ENCODE measurements around the gene ELFN1.
"Not testable (repeated sequence)": the region's sequence is repeated elsewhere in the genome, so short reads cannot be mapped to it uniquely, and the experiment has no call there.

The ELFN1 gene

DNA sequence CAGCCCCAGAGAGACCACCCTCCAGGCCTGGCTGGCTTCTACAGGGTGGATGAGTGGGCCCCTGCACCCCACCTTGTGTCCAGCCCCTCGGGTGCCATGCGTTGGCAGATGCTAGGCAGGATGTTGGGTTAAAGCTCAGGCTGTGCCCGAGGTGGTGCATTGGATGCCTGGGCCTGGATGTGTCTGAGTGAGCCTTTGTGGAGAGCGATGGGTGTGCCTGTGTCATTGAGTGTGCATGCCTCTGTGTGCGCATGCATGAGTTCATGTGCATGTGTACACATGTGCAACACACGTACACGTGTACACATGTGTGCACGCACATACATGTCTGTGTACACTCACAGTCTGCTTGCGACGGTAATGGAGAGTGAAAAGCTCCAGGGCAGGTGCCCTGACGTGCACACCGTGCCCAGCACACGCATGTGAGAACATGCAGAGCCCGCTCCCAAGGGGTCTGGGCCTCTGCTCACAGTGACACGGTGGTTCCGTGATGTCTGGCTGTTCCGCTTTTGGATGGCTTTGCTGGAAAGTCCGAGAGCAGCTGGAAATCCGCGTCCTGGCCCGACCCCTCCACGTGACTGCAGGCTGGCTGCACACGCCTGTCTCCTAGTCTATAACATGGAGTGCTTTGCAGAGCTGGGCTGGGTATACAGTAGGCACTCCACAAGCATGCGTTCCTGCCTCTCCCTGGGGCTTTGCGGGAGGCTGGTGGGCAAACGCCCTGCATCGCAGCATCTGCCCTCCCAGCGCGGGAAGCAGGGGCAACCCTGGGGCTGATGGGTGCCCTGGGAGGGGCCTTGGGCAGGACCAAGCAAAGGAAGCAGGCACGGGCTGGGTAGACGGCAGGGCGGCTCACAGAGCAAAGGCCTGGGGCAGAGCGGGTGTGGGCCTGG lies 36.9 kb downstream of the ELFN1 start:
- FAIRE-seq, result no peak
- DNase-seq (ENCODE audit: insufficient read length, low spot score), result no peak

DNA sequence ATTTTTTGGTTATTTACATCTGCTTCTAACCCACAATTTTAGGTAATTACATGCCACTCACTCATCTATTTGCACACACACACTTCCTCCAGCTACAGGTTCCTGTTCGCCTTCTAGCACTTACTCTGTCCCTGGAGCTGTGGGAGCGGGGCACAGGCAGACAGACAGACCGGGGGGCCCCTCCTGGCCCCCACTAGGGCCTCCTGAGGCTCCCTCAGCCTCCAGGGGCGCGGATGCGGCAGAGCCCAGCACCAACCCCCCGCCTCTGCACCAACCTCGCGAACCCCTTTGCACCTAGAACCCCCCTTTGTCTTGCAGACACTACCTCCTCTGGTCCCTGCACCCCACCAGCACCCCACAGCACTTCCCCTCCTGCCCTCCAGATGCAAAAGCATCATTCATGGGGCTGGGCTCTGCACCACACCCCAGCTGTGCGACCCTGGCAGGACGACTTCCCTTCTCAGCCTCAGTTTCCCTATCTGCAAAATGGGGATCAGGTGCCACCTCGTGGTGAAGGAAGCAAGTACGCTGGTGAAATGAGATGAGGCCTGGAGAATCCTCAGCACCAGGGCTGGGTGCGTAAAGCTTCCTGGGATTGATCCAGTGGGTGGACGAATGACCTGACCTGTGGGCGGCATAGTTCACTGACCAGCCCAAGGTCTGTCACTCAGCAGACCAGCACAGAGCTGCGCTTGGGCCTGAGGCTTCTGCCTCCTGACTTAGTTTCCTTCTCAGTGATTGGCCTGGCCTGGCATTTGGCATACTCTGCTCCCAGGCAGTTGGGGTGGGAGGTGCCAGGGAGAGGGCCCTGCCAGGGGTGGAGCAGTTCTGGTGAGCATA lies 37.9 kb downstream of the ELFN1 start:
- no peak for FAIRE-seq
- no peak for DNase-seq (ENCODE audit: insufficient read length, low spot score)

DNA sequence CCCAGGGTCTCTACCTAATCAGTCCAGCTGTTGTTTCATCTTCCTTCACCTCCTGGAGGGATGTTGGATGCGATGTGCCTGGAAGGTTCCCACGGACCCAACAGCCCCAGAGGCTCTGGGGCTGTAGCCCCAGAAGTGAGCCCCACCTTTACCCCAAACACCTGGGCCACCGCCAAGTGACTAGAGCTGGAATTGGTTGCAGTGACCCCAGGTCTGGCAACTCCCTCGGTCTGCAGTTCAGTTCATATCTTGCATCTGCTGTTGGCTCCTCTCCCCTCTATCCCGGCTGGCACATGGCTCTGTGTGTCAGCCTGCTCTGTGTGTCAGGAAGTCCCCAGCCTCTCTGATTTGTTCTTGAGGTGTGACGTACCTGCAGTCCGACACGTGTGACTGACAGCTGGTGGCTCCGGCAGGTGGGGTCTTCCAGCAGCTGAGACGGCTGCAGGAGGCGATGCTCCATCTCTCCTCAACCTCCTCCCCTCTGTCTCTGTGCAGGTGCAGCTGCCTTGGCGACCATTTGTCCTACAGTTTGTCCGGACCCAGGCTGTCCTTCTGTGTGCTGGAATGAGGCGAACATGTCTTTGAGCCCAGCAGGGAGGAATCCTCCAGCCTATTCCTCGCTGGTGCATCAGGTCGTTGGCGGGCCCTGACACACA lies 38.6 kb downstream of the ELFN1 start:
- no peak for DNase-seq (ENCODE audit: insufficient read length, low spot score)
- FAIRE-seq, result no peak

DNA sequence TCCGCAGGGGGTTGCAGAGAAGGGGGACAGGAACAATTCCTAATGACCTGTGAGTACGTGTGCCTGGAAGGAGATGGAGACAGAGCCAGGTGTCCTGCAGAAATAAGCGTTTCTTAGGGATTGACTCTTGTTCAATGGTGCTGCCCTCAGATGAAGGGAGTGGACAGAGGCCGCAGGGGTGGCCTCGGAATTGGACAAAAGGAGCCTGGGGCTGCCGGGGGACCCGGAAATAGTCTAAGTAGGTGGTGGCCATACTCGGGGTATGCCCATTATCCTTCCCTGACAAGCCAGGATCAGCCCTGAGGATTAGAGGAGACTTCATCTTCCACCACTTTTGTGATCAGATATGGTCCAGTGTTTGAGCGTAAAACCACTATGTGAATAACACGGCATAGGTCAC lies 39.2 kb downstream of the ELFN1 start:
- FAIRE-seq (no peak), DNase-seq (ENCODE audit: insufficient read length, low spot score) (no peak)

DNA sequence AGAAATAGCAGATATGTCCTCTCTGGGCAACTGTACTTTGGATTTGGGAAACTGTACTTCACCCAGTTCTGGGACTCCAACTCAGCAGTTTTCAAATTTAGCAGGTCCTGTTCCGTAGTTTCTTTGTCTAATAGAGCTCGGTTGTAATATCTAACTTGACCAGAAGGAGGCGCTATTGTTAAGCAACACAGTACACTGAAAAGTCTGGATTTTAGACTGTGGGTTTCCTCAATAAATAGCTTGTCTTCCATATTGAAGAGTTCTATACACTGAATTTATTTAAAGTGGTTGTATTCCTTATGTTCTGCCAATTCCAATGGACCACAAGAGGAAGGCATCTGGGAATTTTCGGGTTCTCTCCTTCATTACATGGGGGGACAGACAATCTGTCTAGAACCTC lies 39.8 kb downstream of the ELFN1 start:
- DNase-seq (ENCODE audit: insufficient read length, low spot score) (no peak), FAIRE-seq (no peak)

DNA sequence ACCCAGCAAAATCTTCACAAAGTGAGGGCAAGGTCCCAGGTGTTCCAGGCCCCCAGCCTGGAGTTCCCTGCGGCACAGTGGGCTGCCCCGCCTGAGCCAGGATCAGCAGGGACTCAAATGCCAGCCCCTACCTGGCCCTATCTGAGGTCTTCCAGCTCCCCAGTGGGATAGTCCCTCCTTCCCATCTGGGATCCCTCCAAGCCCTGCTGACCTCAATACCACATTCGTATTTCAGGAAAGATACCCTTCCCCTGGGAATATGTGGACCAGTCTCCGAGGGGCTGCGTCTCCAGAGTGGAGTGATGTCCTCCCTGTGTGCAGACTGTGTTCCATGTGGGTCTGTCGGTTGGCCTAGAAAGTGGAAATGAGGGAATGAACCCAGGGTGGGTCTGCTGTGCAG lies 40.9 kb downstream of the ELFN1 start:
- FAIRE-seq, result no peak

DNA sequence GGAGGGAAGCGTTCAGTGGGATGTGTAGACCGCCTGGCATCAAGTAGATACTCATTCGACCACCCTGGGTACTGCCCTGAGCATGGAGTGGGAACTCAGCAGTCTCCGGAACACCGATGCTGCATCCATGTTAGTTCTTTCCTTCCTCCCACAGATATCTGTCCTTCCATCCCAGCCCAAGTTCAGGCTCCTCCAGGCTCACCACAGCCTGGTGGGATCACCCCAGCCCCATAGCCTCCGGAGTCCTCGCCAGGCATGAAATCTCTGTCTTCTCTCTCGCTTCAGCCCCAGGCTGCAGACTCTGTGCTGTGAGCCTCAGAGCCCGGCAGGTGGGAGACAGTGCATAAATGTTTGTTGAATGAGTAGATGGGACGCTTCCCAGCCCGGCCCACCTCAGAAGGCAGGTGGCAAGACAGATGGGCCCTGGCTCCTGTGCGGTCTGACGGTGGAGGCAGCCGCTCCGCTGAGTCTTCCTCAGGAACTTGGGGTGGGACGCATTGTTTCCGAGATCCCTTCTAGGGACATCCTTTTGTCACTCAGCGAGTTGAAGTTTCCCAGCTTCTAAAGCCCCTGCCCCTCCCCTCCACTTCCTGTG lies 42.9 kb downstream of the ELFN1 start:
- DNase-seq (ENCODE audit: insufficient read length, low spot score) (no peak), FAIRE-seq (no peak)

More for the DNA sequence above, 40.9 kb downstream of the ELFN1 start:
- DNase-seq (ENCODE audit: insufficient read length, low spot score), result no peak

DNA sequence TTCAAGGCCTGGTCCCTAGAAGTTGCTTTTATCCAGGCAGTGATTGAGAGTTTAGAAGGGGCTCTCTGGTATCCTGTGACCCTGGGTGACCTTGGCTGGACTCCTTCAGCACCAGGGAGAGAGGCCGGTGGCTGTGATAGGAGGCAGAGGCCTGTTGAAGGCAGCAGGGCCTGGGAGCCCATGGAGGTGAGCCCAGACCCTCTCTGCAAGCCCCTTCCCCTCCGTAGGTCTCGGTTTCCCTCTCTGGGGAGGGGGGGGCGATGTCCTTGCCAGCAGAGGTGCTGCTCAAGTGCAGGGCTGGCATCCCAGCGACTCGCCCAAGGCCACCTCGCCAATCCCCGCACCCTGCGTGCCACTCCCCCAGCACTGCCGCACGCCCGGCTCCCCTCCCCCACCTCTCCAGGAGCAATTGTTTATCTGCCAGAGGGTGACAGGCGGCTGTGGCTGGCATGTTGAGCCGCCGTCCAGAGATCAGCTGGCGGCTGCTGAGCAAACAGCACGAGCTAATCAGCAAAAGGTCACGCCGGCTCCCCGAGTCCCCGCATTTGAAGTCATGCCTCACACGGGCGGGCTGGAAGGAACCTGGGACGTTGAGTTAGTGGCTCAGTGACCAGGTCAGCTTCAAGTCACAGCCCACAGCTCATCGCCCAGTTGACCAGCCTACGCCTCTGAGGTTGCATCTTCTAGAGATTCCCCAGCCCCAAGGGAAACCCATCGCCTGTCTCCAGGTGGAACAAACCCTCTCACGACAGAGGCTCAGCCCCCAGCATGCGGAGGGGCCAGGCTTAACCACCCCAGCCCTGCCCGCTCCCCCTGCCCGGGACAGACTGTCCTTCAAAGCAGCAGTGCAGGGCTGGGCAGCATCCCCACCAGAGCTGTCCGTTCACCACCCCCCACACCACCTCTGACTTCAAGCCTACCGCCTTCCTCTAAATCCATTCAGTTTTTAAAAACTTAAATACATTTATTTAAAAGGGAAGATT lies 43.7 kb downstream of the ELFN1 start:
- no peak for DNase-seq (ENCODE audit: insufficient read length, low spot score)

DNA sequence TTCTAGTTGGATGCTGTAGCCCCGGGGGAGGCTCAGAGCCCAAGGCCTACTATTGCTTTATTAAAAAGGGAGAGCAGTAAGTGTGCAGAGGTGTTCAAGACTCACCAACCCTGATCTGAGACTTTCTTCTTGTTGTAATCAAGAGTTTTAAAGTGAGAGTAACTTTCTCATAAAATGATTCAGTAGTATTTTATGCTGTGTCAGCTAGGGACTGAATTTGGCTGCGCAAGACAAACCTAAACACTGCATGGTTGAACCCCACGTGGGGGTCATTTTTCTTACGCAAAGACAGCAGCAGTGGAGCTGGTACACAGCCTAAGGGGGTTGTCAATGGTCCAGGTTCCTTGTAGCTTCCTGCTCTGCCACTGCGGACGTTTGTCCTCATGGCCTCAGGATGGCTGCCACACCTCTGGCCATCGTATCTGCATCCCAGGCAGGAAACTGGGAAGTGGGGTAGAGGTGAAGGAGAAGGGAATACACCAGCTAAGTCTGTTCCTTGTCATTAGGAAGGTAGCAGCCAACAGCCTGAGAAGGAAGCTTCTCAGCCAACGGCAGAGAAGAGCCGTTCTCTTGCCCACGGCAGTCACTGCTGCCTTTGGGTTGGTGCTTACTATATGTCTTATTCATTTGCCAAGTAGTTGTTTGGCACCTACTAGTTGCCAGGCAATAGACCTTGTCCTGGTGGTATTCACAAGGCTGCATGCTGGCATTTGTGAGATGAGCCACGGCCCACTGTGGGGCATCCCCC lies 44.7 kb downstream of the ELFN1 start:
- FAIRE-seq, result no peak
- no peak for DNase-seq (ENCODE audit: insufficient read length, low spot score)

More for the DNA sequence above, 43.7 kb downstream of the ELFN1 start:
- FAIRE-seq, result no peak

DNA sequence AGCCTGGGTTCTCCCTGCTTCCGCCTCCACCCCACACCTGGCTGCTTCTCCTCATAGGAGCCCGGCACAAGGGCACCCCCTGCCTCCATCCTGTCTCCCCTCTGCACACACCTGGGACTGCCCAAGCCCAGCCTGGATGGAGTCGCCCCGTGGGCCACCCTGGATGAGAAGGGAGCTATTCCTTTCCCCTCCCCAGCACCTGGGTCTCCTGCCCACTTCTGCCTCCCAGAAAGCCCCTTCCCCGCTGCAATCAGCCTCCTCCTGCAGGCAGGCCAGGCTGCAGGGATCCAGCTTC lies 45.2 kb downstream of the ELFN1 start:
- DNase-seq (ENCODE audit: insufficient read length, low spot score) (no peak), FAIRE-seq (no peak)

DNA sequence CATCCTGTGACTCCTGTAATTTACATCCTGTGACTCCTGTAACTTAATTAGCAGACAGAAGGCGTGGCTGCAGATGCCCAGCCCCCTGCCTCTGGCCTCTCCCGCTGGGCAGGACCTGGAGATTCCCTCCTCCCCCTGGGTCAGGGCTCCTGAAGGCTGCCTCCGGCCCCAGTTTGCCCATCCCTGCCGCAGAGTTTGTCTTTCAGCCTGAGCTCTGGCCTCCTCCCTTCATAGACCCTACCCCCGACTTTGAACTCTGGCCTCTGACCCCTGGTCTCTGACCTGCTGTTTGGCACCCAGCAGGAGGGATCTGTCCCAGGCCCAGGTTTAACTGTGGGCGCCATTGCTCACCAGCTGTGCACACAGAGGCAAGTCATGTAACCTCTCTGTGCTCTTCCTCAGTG lies 45.6 kb downstream of the ELFN1 start:
- FAIRE-seq (no peak), DNase-seq (ENCODE audit: insufficient read length, low spot score) (no peak)

DNA sequence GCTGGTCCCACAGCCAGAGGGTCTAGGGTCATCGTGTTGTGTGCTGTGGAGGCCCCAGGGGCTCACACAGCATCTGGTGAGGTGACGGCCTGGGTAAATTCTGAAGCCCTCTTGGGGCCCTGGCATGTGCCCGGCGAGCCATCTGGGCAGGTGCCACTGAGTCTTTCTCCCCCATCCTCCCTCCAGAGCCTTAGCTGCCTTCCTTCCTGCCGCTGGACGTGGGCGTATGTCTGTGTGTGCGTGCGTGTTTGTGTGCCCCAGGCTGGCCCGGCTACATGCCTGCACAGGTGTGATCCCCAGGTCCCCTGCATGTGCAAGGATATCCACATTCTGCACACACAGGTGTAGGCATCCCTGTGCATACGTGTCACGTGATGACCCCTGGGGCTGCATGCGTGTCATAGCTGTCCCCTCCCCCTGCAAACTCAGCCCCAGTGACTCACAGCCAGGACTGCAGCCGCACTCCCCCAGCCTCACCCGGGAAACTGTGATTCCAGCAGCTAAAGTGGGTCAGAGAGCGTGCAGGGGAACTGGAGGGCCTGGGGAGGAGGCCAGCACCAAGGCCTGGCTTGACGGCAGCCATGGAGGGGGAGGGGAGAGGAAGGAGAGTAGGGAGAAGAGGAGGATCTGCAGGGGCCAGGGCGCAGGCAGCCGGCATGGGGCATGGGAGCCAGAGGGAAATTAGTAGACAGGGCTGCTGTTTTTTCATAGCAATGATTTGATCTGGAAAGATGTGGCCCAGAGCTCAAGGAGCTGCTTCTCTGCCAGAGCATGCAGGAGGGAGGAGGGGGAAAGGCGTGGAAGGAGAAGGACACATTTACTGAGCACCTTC lies 46.4 kb downstream of the ELFN1 start:
- DNase-seq (ENCODE audit: insufficient read length, low spot score), result no peak
- FAIRE-seq, result no peak

DNA sequence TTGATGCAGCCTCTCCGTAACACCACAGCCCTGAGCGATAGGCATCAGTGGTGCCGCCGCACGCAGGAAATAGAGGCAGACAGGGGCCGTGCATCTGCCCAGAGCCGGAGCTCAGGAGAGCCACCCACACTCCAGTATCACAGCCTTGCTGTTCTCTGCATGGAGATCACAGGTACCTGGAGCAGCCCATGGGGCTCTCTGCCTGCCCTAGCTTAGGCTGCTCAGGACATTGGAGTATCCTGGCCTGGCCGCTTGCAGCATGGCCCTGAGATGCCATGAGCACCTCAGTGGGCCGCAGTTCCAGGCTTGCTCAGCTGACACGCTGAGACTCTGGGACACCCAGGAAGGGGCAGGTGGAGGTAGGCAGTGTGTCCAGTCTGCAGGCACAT lies 47.0 kb downstream of the ELFN1 start:
- DNase-seq (ENCODE audit: insufficient read length, low spot score) (no peak), FAIRE-seq (no peak)

DNA sequence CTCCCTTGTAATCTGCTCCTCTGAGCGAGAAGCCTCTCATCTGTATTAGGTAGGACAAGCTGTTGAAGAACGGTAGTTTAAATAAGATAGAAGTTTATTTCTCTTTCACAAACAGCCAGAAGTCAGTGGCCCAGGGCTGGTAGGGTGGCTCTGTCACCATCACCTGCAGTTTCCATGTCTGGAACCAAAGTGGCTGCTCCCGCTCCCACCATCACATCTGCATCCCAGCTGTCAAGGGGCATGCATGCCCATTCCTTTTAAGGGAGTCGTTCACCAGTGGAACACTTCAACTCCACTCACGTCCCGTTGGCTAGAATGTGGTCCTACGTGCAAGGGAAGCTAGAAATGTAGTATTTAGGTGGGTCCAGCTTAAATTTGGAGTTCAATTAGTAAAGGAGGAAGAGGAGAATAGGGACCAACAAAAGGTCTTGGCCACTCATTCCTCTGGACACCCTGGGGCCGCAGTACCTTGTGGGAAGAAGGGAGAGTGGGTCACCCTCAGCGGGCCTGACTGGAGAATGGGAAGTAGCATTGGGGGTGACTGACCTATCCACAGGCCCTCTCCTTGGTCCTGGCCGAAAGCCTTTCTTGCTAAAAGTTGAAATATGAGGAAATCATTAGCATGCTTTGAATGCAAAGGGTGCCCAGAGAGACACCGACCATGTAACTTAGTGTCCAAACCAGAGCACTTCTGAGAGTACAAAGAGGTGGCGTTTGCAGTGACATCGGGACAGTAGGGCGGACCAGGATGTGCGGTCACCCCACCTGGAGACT lies 48.0 kb downstream of the ELFN1 start:
- DNase-seq (ENCODE audit: insufficient read length, low spot score) (no peak), FAIRE-seq (no peak)

DNA sequence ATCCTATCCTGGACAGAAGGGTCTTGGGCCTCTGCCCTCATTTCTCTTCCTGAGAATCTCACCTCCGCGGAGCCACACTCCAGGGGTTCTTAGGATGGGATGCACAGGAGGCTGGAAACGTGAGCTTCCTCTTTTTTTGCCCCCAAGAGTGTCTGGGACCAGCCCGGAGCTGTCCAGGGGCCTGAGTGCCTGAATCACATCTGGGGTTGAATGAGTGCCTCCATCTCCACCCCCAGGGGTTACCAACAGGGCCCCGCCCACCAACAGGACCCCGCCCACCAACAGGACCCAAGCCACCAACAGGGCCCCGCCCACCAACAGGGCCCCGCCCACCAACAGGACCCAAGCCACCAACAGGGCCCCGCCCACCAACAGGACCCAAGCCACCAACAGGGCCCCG lies 48.8 kb downstream of the ELFN1 start:
- not testable (repeated sequence) for FAIRE-seq; DNase-seq (ENCODE audit: insufficient read length, low spot score)

DNA sequence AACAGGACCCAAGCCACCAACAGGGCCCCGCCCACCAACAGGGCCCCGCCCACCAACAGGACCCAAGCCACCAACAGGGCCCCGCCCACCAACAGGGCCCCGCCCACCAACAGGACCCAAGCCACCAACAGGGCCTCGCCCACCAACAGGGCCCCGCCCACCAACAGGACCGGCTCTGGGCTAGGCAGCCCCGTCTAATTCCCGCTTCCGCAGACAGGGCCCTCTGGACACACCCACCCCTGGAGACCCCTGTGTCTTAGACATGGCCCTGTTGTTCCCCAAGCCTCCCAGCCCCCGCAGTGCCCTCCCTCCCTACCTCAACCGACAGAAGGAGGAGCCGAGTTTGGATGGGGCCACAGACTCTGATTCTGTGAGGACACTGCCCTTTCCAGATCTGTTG lies 49.2 kb downstream of the ELFN1 start:
- DNase-seq (ENCODE audit: insufficient read length, low spot score); FAIRE-seq: not testable (repeated sequence)

DNA sequence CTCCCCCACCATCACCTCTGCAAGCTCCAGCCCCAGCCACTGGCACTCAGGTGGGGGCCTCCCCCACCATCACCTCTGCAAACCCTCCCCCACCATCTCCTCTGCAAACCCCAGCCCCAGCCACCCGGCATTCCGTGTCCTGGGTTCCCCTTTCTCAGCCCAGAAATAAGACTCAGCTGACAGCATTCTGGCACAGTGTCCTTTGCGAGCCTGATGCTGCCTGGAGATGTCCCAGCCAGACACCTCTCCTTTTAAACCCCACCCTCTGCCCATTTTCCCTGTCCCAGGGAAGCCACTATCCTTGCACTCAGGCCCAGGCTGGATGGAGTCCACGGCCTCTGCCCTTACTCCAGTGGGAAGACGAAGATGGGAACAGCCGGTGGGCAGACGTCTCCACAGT lies 49.8 kb downstream of the ELFN1 start:
- FAIRE-seq (no peak), DNase-seq (ENCODE audit: insufficient read length, low spot score) (no peak)

DNA sequence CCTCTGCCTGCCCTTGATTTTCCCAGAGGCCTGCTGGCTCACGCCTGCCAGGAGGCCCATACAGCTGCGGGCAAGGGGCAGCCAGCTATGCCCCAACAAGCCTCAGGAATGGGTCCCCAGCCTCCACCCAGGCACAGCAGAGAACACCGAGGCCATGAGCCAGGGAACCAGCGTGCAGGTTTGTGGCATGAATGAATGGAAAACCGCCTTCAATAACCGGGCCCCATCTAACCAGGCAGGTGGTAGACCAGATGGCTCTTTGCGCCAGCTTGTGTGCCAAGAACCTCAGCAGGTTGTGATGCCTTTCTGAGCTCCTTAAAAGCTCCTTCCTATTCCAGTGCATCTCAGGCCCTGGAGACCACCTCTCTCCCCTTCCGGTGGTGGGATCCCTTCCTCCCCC lies 50.2 kb downstream of the ELFN1 start:
- DNase-seq (ENCODE audit: insufficient read length, low spot score) (no peak), FAIRE-seq (no peak)
